NB4 (cell line): ENCODE measurements around the gene BLOC1S1.
A peak's percentile ranks its signal among the peaks of the same experiment; 100 is the strongest.

Source experiments
- DNase-seq: peaks from one replicate; pipeline ENCODE4 v3.0.0; 2010; ENCODE audit warnings: low read depth
- H3K4me3 ChIP-seq: one replicate; pipeline ENCODE4 v1.5.1; 2011; ENCODE audit warnings: mild to moderate bottlenecking, low read depth, low read length, moderate library complexity
- MYC ChIP-seq: IDR thresholded peaks from 2 replicates; pipeline ENCODE4 v1.6.1; 2011; ENCODE audit warnings: low read depth, low read length
- POLR2A ChIP-seq: IDR thresholded peaks from 2 replicates; pipeline ENCODE4 v1.6.1; 2011; ENCODE audit warnings: mild to moderate bottlenecking; ENCODE audit not compliant: insufficient read length; ENCODE audit errors: extremely low read depth
- TF ChIP-seq, protein P1 (sequence below): IDR thresholded peaks from one replicate; pipeline ENCODE4 v1.5.1; 2012; ENCODE audit warnings: low read depth, low read length
- TF ChIP-seq, protein P2 (sequence below): IDR thresholded peaks from 2 replicates; pipeline ENCODE4 v1.6.1; 2011; ENCODE audit warnings: low read depth, low read length

BLOC1S1 gene

GRCh38 chr12:55743406-55744339 lies 27.8 kb downstream of the BLOC1S1 start:
- H3K4me3 ChIP-seq: peak overlapping the region; percentile 75
- 0 out of 2 replicates have a peak, but pooled peaks have one; percentile 24 for TF ChIP-seq MYC
- TF ChIP-seq, protein P1, sequence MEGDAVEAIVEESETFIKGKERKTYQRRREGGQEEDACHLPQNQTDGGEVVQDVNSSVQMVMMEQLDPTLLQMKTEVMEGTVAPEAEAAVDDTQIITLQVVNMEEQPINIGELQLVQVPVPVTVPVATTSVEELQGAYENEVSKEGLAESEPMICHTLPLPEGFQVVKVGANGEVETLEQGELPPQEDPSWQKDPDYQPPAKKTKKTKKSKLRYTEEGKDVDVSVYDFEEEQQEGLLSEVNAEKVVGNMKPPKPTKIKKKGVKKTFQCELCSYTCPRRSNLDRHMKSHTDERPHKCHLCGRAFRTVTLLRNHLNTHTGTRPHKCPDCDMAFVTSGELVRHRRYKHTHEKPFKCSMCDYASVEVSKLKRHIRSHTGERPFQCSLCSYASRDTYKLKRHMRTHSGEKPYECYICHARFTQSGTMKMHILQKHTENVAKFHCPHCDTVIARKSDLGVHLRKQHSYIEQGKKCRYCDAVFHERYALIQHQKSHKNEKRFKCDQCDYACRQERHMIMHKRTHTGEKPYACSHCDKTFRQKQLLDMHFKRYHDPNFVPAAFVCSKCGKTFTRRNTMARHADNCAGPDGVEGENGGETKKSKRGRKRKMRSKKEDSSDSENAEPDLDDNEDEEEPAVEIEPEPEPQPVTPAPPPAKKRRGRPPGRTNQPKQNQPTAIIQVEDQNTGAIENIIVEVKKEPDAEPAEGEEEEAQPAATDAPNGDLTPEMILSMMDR: peak; percentile 15
- no peak for TF ChIP-seq POLR2A
- TF ChIP-seq, protein P2, sequence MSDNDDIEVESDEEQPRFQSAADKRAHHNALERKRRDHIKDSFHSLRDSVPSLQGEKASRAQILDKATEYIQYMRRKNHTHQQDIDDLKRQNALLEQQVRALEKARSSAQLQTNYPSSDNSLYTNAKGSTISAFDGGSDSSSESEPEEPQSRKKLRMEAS: peak; percentile 44
- DNase-seq: peak; percentile 90

GRCh38 chr12:55744340-55745030 lies 28.6 kb downstream of the BLOC1S1 start:
- DNase-seq: peak; percentile 63
- peak overlapping the region; percentile 75 for H3K4me3 ChIP-seq
- TF ChIP-seq POLR2A (no peak), MYC (no peak)
- TF ChIP-seq, protein P2: no peak
- TF ChIP-seq, protein P1: no peak

DNA sequence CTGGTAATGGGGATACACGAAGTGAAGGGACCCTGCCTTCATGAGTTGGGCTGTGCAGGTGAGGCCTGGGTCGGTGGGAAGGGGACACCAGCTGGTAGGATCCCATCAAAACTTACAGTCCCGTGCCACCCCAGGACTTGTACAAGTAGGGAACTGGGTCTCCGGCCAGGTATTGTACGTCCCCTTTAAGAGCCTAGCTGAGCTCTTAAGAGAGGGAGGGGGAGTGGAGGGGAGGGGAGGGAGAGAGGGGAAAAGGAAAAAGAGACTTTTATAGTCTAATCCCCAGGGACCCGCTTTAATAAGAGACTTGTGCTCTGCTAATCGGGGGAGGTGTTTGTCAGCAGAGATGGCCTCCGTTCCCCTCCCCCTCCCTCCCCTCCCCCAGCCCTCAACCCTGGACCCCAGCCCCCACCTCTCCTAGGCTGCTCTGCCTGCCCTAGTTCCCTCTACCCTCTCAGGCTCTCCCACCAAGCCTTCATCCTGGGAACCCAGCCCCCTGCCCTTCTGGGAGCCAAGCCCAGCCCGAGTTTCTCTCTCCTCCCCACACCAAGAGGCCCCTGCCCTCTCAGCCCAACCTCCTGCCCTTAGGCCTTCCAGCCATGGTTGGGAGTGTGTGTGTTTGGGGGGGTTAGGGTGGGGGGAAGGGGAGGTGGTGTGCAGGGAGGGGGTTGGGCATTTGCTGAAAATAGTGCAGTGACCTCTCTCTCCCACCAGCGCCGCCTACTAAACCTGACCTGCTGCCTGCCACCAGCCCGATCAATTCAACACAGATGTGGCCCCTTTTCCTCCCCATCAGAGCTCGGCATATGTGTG lies 29.7 kb downstream of the BLOC1S1 start:
- H3K4me3 ChIP-seq: peak overlapping the region; percentile 75
- TF ChIP-seq, protein P1: no peak
- TF ChIP-seq POLR2A (no peak), MYC (no peak)
- TF ChIP-seq, protein P2: no peak
- DNase-seq: peak; percentile 90

GRCh38 chr12:55746174-55746912 lies 30.5 kb downstream of the BLOC1S1 start:
- DNase-seq: no peak
- no peak for TF ChIP-seq POLR2A
- H3K4me3 ChIP-seq: peak overlapping the region; percentile 39

DNA sequence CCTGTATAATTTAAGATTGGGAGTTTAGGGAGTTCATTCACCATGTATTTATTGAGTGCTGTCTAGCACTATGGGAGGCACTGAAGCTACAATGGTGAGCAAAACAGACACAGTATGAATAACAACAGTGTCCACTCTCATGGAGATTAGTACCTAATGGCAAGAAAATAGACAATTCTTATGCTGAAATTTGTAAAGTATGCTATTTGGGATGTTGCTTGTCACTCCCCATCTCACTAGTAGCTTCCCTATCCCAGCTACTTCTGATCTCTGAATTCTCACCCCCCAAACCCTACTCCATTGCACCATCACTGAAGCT lies 31.0 kb downstream of the BLOC1S1 start:
- no peak overlapping the region for H3K4me3 ChIP-seq

More for the DNA sequence above, 31.0 kb downstream of the BLOC1S1 start:
- TF ChIP-seq, protein P1: no peak
- TF ChIP-seq MYC: no peak
- TF ChIP-seq, protein P2: no peak
- no peak for TF ChIP-seq POLR2A
- DNase-seq: no peak
